Glutamatergic neuron (in vitro differentiated cells): ENCODE measurements around the gene ARL15. TPM values are rescaled to one million over a fixed set of nuclear protein-coding genes. Genes with fewer than 3 reads are reported as not detected.
A peak's percentile ranks its signal among the peaks of the same experiment; 100 is the strongest.

Experiments
- DNase-seq: peaks from one replicate; pipeline ENCODE4 v3.0.0; 2022
- H3K27ac Mint-ChIP-seq: one replicate; pipeline ENCODE4 v1.8.0; 2020; ENCODE audit warnings: mild to moderate bottlenecking, mixed read lengths, inconsistent platforms; ENCODE audit not compliant: unreplicated experiment
- H3K27me3 Mint-ChIP-seq: one replicate; pipeline ENCODE4 v1.8.0; 2020; ENCODE audit warnings: mild to moderate bottlenecking, moderate library complexity, mixed read lengths, inconsistent platforms; ENCODE audit not compliant: unreplicated experiment
- H3K36me3 Mint-ChIP-seq: one replicate; pipeline ENCODE4 v1.8.0; 2020; ENCODE audit warnings: mild to moderate bottlenecking, mixed read lengths, inconsistent platforms; ENCODE audit not compliant: unreplicated experiment
- H3K4me1 Mint-ChIP-seq: one replicate; pipeline ENCODE4 v1.8.0; 2020; ENCODE audit warnings: mild to moderate bottlenecking, low read depth, mixed read lengths, inconsistent platforms; ENCODE audit not compliant: unreplicated experiment
- H3K4me3 Mint-ChIP-seq: one replicate; pipeline ENCODE4 v1.8.0; 2020; ENCODE audit warnings: mild to moderate bottlenecking, mixed read lengths, inconsistent platforms; ENCODE audit not compliant: unreplicated experiment
- H3K9me3 Mint-ChIP-seq: one replicate; pipeline ENCODE4 v1.8.0; 2020; ENCODE audit warnings: mild to moderate bottlenecking, moderate library complexity, mixed read lengths, inconsistent platforms; ENCODE audit not compliant: unreplicated experiment
- total RNA-seq: library from RNA; stranded (reverse); fragmentation: NEBNext Ultra II Directional; extraction: Animal tissue kit (Norgen Biotek cat#: 25700); gene quantifications from one replicate; pipeline ENCODE4 v1.2.1, GENCODE V29; 2021; ENCODE audit not compliant: unreplicated experiment
- TF ChIP-seq, protein P1 (sequence below): fragments of 200-600 bp; sonication (generic); IDR thresholded peaks from one replicate; pipeline ENCODE4 v1.5.0; 2021; ENCODE audit not compliant: partially characterized antibody, unreplicated experiment

Gene ARL15
- total RNA-seq, 1 donor from 2014 or later, result 37.4 TPM

DNA sequence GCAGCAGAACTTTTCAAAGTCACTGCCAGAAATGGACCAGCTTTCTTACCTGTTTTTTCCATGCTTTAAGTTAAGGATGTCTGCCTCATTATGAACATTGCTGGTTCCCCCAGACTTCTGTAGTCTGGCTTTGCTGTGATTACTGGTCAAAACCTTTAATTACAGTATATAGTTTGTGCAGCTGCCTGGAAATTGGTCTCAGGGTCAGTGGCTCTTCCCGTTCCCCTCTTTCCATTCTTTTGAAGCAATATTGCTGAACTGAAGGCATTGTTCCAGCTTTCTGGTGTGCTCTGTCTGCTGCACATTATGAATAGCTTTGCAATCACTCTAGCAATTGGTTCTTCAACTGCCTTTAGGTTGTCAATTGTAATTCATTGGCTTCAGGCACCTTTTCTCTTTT is 206.5 kb downstream of the ARL15 start:
- peaks cover 5% of the 10 kb centered on the region for H3K4me1 Mint-ChIP-seq
- no peak overlapping the region for H3K27ac Mint-ChIP-seq
- TF ChIP-seq, protein P1, sequence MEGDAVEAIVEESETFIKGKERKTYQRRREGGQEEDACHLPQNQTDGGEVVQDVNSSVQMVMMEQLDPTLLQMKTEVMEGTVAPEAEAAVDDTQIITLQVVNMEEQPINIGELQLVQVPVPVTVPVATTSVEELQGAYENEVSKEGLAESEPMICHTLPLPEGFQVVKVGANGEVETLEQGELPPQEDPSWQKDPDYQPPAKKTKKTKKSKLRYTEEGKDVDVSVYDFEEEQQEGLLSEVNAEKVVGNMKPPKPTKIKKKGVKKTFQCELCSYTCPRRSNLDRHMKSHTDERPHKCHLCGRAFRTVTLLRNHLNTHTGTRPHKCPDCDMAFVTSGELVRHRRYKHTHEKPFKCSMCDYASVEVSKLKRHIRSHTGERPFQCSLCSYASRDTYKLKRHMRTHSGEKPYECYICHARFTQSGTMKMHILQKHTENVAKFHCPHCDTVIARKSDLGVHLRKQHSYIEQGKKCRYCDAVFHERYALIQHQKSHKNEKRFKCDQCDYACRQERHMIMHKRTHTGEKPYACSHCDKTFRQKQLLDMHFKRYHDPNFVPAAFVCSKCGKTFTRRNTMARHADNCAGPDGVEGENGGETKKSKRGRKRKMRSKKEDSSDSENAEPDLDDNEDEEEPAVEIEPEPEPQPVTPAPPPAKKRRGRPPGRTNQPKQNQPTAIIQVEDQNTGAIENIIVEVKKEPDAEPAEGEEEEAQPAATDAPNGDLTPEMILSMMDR, result no peak
- no peaks in the 10 kb centered on the region for H3K36me3 Mint-ChIP-seq
- H3K4me3 Mint-ChIP-seq, result no peak overlapping the region
- no peak for DNase-seq
- H3K9me3 Mint-ChIP-seq, result no peaks in the 10 kb centered on the region
- H3K27me3 Mint-ChIP-seq, result no peaks in the 10 kb centered on the region

DNA sequence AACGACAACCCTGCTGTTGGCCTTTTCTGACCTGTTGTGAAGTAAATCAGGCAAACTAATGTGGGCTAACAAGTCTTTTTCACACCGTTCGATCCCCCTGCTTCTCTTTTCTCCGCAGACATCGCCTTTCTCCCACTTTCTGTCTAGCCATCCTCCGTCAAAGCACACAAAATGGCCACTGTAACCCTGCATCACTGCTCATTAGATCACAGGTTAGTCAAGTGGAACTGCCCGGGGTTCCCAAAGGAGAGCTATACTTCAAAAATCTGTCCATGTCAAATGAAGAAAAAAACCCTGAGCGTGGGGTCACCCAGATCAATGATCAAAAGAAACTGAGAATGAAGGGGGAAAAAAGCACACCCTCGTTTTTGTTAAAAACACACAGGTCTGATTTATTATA is 212.1 kb downstream of the ARL15 start:
- H3K27ac Mint-ChIP-seq, result peak overlapping the region; percentile 80

DNA sequence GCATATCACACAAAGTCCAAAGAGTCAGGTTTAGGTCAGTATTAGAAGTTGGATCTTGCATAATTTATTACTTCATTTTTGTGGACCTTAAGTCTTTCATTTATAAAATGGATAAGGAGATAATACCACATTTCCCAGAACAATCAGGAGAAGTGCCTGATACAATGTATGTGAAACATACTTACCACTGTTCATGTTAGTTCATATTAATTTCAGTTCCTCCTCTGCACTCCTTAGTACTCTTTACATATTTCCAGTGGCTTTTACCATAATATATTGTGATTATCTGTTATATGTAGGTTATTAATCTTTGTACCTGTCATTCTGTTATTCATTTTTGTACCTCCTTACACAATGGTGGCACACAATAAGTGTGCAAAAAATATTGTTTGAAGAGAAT is 214.4 kb downstream of the ARL15 start:
- no peak for DNase-seq
- Mint-ChIP-seq H3K4me1 (peaks cover 23% of the 10 kb centered on the region), H3K9me3 (peaks cover 2% of the 10 kb centered on the region), H3K27me3 (no peaks in the 10 kb centered on the region), H3K27ac (no peak overlapping the region), H3K4me3 (no peak overlapping the region), H3K36me3 (no peaks in the 10 kb centered on the region)
- TF ChIP-seq, protein P1, result no peak

More for the DNA sequence above, 212.1 kb downstream of the ARL15 start:
- Mint-ChIP-seq H3K4me3 (peak overlapping the region; percentile 48), H3K27me3 (no peaks in the 10 kb centered on the region), H3K4me1 (peaks cover 15% of the 10 kb centered on the region), H3K36me3 (no peaks in the 10 kb centered on the region), H3K9me3 (no peaks in the 10 kb centered on the region)
- TF ChIP-seq, protein P1, result no peak
- peak; percentile 42 for DNase-seq

DNA sequence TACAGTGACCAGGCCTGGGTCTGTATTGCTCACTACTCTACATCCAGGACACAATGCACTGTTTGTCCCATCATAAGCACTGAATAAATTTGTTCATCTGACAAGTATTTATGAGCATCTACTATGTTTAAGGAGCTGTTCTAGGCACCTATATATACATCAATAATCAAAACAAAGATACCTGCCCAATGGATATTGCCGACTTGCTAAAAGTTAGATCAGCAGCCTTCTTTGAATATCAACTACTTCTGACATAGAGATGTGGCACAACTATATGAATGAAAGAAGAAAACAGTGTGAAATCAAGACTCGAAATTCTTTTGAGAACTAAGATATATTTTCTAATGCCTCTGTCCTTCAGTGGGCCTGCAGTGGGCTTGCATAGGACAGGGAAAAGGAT is 215.7 kb downstream of the ARL15 start:
- peaks cover 23% of the 10 kb centered on the region for H3K4me1 Mint-ChIP-seq
- peaks cover 2% of the 10 kb centered on the region for H3K9me3 Mint-ChIP-seq
- DNase-seq, result no peak
- H3K27ac Mint-ChIP-seq, result no peak overlapping the region
- no peaks in the 10 kb centered on the region for H3K27me3 Mint-ChIP-seq
- no peak overlapping the region for H3K4me3 Mint-ChIP-seq
- H3K36me3 Mint-ChIP-seq, result no peaks in the 10 kb centered on the region
- TF ChIP-seq, protein P1, result no peak

DNA sequence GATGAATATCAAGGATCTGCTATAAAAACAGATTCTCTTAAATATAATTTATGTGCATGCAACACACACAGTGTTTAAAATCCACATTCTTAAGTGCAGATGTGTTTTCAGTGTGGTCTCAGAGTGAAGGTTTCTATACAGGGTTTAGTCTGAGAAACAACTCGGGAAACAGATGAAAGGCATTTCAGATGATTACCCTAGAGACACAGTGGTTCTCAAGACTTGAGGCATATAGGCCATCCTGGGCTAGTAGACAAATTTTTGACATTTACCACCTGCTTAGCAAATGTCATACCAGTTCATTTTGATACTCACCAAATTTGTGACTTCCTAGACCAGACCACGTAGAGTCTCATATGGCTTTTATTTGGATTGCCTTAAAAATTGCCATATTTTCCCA is 216.5 kb downstream of the ARL15 start:
- H3K4me3 Mint-ChIP-seq, result no peak overlapping the region
- H3K4me1 Mint-ChIP-seq, result peaks cover 23% of the 10 kb centered on the region
- TF ChIP-seq, protein P1, result no peak
- no peaks in the 10 kb centered on the region for H3K27me3 Mint-ChIP-seq
- H3K36me3 Mint-ChIP-seq, result no peaks in the 10 kb centered on the region
- DNase-seq, result no peak
- peaks cover 2% of the 10 kb centered on the region for H3K9me3 Mint-ChIP-seq
- no peak overlapping the region for H3K27ac Mint-ChIP-seq
